Colonic mucosa (tissue), 4 donors: ENCODE data around the gene GRK5. TPM values are rescaled to one million over a fixed set of nuclear protein-coding genes. Genes with fewer than 3 reads are reported as not detected.
"Not testable (repeated sequence)": the region's sequence is repeated elsewhere in the genome, so short reads cannot be mapped to it uniquely, and the experiment has no call there.

ENCODE experiments used
- DNase-seq: peaks from one replicate; pipeline ENCODE4 v3.0.0-alpha.2; 2020
- H3K27ac ChIP-seq: fragments of 200-600 bp; one replicate; pipeline ENCODE4 v1.8.0; 2021
- H3K27me3 ChIP-seq: fragments of 200-600 bp; one replicate; pipeline ENCODE4 v1.8.0; 2021
- H3K36me3 ChIP-seq: fragments of 200-600 bp; one replicate; pipeline ENCODE4 v1.8.0; 2021
- H3K4me1 ChIP-seq: fragments of 200-600 bp; one replicate; pipeline ENCODE4 v1.8.0; 2021; ENCODE audit warnings: mild to moderate bottlenecking
- H3K4me3 ChIP-seq: fragments of 200-600 bp; one replicate; pipeline ENCODE4 v1.8.0; 2021
- H3K9ac ChIP-seq, 2 donors: one replicate each; pipeline ENCODE4 v1.7.0; 2013; ENCODE audit warnings: control low read depth in 2 of 2, low read depth in 2 of 2, low read length in 2 of 2
- H3K9me3 ChIP-seq: fragments of 200-600 bp; one replicate; pipeline ENCODE4 v1.8.0; 2021
- CTCF ChIP-seq: fragments of 200-600 bp; IDR thresholded peaks from one replicate; pipeline ENCODE4 v1.8.0; 2022; ENCODE audit warnings: antibody characterized with exemption, mild to moderate bottlenecking
- intact Hi-C: fragments of 100-400 bp; cut with DNase I; formaldehyde crosslinking; loops from one replicate; pipeline ENCODE4 v1.14.1; 2022
- total RNA-seq, 2 donors: library from RNA; stranded (reverse); fragmentation: NEBNext Ultra II Directional in 1 of 2; extraction: Animal tissue kit (Norgen Biotek cat#: 25700) in 1 of 2; gene quantifications; one replicate each; pipeline ENCODE4 v1.2.1, GENCODE V29; 2021
- donor health status: healthy.
- donor health status: DM: no; HTN: no; CAD: no.
- donor health status: DM: no; HTN: no; CAD: no.

GRK5 gene
- total RNA-seq, 2 donors from 2014 or later, result 4.6 to 12.7 TPM

DNA sequence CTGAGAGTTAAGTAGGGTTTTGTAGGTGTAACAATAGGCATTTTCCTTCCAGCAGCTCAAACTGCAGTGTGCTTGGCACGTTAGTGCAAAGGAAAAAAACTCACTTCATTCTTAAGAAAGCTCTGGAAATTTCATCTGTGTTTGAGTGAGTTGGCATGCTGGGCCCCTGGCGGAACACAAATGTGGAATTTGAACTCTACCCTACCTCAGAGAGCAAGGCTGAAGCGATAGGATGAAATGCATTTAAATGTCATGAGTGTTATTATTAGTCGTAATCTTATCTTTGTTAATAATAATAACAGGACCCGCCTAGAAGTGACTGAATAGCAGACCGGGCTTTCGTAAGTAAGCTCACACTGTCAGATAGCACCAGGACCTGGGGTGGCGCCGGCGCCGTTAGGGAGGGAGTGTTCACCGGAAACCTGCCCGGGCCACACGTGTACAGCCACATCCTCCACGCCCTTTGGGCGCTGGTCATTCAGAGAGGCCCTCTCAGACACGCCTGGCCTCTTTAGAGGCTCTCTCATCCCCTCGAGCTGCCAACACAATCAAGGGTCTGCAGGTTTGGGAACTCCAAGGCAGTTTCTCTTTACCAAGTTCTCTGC is 63.5 kb downstream of the GRK5 start:
- Histone ChIP-seq H3K4me3 (no peak overlapping the region), H3K9ac (peak overlapping the region in 1 of 2 donors; percentile 36), H3K27me3 (no peaks in the 10 kb centered on the region), H3K27ac (peak overlapping the region; percentile 54), H3K9me3 (no peaks in the 10 kb centered on the region), H3K4me1 (peaks cover 16% of the 10 kb centered on the region), H3K36me3 (no peaks in the 10 kb centered on the region)
- no peak for TF ChIP-seq CTCF
- peak; percentile 83 for DNase-seq
- intact Hi-C loops, result no loop called here

DNA sequence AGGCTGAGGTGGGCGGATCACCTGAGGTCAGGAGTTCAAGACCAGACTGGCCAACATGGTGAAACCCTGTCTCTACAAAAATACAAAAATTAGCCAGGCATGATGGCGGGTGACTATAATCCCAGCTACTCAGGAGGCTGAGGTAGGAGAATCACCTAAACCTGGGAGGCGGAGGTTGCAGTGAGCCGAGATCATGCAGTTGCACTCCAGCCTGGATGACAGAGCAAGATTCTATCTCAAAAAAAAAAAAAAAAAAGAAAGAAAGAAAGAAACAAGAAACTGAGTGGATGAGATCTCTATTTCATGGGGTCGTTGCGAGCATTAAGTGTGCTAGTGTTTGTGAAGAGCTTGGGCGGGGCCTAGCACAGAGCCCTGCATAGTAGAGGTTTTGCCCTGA is 65.0 kb downstream of the GRK5 start:
- H3K27ac ChIP-seq, H3K9me3 ChIP-seq, H3K36me3 ChIP-seq, H3K27me3 ChIP-seq, H3K4me3 ChIP-seq, H3K9ac ChIP-seq, intact Hi-C loops, DNase-seq: not testable (repeated sequence)
- peaks cover 16% of the 10 kb centered on the region for H3K4me1 ChIP-seq

GRCh38 chr10:119272736-119273135 is 65.4 kb downstream of the GRK5 start:
- no peaks in the 10 kb centered on the region for H3K36me3 ChIP-seq
- DNase-seq, result no peak
- peaks cover 16% of the 10 kb centered on the region for H3K4me1 ChIP-seq
- intact Hi-C loops, result no loop called here
- H3K27me3 ChIP-seq, result no peaks in the 10 kb centered on the region
- H3K4me3 ChIP-seq, result no peak overlapping the region
- no peak for TF ChIP-seq CTCF
- H3K27ac ChIP-seq, result no peak overlapping the region
- H3K9me3 ChIP-seq, result no peaks in the 10 kb centered on the region
- no peak overlapping the region for H3K9ac ChIP-seq

DNA sequence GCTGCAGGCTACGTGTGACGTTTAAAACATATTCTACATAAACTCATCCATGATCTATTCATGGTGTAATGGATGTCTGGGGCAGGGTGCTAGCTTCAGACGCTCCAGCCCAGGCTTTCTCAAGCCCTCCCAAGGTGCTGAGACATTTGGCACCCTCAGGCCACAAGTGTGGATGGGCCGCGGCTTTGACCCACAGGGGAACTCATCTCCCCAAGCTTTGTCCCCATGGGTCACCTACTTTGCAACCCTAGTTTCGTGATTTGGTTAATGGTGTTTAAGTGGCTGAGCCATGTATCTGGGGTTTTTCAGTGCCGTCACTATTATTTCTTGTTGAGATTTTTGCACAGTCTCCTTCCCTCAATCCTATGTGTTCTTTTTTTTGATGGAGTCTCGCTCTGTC is 66.0 kb downstream of the GRK5 start:
- Histone ChIP-seq H3K9ac (no peak overlapping the region), H3K27ac (no peak overlapping the region), H3K27me3 (no peaks in the 10 kb centered on the region), H3K9me3 (no peaks in the 10 kb centered on the region), H3K4me3 (no peak overlapping the region), H3K36me3 (no peaks in the 10 kb centered on the region), H3K4me1 (peaks cover 16% of the 10 kb centered on the region)
- TF ChIP-seq CTCF, result no peak
- DNase-seq, result no peak
- intact Hi-C loops, result no loop called here

DNA sequence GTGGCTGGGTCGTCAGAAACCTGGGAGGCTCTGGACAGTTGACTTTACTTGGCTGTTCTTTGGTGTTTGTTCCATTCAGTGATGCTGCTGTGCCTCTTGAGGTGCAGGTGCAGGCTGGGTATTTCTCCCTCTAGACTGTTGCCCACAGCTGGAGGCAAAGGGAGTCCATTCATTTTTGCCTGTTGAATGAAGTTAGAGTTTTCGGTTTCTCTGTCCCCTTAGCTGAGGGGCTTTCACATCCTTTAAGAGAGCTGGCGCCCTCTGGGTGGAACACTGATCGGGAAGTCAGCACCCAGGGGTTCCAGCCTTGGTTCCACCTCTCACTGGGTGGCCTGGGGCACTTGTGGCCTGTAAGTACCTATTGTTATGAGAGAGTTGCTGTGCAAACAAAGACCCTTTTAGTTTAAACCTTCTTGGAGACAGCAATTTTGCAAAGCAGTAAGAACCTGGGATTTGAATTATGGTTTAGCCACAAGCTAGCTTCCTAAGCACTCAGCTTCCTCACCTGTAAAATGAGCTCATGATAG is 67.2 kb downstream of the GRK5 start:
- no peak overlapping the region for H3K4me3 ChIP-seq
- peaks cover 16% of the 10 kb centered on the region for H3K4me1 ChIP-seq
- no peak overlapping the region for H3K27ac ChIP-seq
- intact Hi-C loops, result no loop called here
- no peak overlapping the region for H3K9ac ChIP-seq
- TF ChIP-seq CTCF, result no peak
- no peaks in the 10 kb centered on the region for H3K9me3 ChIP-seq
- H3K36me3 ChIP-seq, result no peaks in the 10 kb centered on the region
- no peak for DNase-seq
- no peaks in the 10 kb centered on the region for H3K27me3 ChIP-seq

DNA sequence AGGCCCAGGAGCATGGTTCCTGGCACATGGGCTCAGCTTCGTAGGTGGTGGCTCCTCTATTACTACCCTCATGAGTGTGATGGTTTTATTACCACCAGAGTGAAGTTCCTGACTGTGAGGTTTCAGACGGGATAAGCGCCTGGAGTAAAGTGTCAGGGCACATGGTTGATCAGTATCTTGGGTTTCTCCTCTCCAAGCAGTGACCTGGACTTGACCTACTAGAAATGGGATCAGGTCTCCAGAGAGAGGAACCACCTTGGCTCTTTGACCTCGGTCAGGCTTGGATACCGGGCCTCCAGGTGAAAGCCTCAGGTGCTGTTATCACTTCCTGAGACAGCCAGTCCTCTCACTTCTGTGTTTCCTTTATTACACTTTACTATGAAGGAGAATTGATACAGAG is 67.7 kb downstream of the GRK5 start:
- Histone ChIP-seq H3K9me3 (no peaks in the 10 kb centered on the region), H3K36me3 (no peaks in the 10 kb centered on the region), H3K4me3 (no peak overlapping the region), H3K4me1 (peaks cover 16% of the 10 kb centered on the region), H3K9ac (no peak overlapping the region), H3K27ac (no peak overlapping the region), H3K27me3 (no peaks in the 10 kb centered on the region)
- DNase-seq, result no peak
- intact Hi-C loops, result no loop called here
- TF ChIP-seq CTCF, result no peak

- DNase-seq, H3K36me3 ChIP-seq, H3K9ac ChIP-seq, H3K27me3 ChIP-seq, H3K4me3 ChIP-seq, H3K4me1 ChIP-seq, intact Hi-C loops, H3K9me3 ChIP-seq, H3K27ac ChIP-seq: not testable (repeated sequence)
Measured at GRCh38 chr10:119276194-119276593, 68.8 kb downstream of the GRK5 start.
